NCI-H526 treated with DMSO at 0.1 percent for 48 hours (cell line): Measurements from ENCODE around the gene APOBEC3A.
"Not testable (repeated sequence)": the region's sequence is repeated elsewhere in the genome, so short reads cannot be mapped to it uniquely, and the experiment has no call there.

Experiments
- DNase-seq: peaks from one replicate; lab custom pipeline; 2025; lab: John Stamatoyannopoulos, UW

The APOBEC3A gene

DNA sequence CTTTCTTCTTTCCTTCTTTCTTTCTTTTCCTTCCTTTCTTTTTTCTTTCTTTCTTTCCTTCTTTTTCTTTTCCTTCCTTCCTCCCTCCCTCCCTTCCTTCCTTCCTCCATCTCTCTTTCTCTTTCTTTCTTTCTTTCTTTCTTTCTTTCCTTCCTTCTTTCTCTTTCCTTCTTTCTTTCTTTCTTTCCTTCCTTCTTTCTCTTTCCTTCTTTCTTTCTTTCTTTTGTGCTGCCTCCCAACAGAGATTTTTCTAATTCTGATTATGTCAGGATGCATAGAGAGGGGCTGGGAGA lies 1.2 kb downstream of the APOBEC3A start:
- not testable (repeated sequence) for DNase-seq

DNA sequence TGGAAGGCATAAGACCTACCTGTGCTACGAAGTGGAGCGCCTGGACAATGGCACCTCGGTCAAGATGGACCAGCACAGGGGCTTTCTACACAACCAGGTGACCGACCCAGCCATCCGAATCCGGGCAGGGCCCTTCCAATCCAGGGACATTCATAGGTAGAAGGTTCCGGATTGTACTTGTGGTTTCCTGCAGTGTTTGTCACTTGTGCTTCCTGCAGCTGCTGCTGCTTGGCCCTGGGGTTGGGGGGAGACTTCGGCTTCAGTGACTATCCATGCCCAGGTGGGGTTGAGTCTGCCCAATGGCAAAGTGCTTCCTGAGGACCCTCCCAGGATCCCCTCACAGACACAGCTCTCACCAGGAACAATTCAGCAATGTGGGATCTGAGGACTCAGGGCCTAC lies 2.2 kb downstream of the APOBEC3A start:
- no peak for DNase-seq

DNA sequence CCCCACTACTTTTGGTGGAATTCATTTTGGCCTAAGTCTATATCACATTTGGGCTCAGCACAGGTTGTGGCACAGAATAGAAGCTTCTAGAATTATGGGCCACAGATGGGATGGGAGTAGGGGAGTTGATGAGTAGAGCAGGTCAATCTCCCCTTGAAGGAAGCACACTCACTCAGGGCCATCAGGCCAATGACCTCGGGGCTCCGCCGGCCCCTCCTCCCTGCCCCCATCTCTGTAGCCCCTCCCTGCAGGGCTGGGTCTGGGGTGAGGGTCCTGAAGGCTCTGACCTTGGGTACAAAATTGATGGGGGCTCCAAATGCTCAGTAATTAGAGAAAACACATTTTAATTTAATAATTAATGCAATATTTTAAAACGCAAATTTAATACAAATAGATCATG lies 3.3 kb downstream of the APOBEC3A start:
- DNase-seq = not testable (repeated sequence)

DNA sequence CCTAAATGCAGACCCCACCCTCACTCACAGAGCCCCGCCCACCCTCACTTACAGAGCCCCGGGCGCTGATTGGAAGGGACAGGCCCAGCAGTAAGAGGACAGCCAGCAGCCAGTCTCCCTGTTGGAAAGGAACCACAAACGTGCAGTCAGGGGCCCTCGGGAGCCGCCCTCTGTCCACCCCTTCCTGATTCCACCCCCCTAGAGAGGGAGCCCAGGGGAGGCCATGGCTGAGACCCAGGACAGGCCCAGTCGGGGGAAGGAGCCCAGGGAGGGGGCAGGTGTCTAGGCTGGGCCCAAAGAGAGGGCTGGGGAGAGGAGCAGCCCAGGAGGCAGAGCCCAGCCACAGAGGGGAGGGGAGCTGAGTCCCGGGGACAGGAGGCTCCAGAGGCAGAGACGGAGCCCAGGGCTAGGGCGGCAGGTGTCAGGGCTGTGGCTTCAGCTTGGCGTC lies 5.9 kb downstream of the APOBEC3A start:
- not testable (repeated sequence) for DNase-seq

DNA sequence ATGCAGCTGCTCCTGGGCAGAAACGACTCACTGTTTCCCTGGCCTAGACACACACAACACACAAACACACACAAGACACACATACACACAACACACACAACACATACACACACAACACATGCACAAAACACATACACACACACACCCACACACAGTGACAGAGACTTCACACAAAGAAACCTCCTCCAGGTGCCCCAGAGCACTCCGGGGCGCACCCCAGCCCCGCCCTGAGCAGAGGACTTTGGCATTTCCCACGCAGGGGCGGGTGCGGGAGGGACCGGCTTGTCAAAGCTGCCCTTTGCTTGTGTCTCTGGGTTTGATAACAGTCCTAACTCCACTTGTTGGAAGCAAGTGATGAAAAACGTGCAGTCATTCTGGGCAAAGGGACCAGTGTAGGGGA lies 6.5 kb downstream of the APOBEC3A start:
- no peak for DNase-seq

DNA sequence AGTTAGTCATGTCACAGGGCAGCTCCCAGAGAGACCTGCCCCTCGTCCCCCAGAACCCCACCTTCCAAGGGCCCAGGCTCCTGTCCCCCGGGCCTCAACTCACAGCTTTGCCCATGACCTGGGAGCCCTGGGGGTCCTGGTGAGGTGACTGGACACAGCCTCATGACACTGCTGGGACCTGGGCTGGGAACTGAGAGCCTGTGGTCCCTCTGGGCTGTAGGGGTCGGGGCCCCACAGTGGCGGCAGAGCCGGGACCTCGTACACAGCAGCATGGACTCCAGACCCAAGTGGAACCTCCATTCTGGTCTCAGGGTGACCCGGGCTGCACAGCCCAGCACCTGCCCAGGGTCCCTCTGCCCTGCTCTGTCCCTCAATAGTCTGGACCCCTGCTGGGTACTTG lies 6.9 kb downstream of the APOBEC3A start:
- DNase-seq = no peak

DNA sequence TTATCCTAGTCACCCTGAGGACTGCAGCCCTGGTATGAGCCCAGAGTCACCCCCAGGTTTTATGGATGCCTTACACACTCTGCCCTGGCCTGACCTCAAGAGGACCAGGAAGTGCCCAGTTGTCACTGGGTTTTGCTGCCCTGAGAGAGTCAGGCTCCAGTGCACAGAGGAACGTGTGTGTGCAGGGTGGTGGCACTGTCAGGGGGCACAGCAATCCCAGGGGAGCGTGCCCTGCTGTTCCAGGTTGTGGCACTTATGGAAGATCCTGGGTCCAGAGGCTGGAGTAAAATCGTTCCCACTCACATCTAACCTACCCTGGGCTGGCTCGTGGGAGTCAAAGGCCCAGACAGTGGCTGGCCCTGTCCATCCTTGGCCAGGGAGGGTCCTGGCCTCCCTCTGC lies 7.6 kb downstream of the APOBEC3A start:
- DNase-seq = no peak

DNA sequence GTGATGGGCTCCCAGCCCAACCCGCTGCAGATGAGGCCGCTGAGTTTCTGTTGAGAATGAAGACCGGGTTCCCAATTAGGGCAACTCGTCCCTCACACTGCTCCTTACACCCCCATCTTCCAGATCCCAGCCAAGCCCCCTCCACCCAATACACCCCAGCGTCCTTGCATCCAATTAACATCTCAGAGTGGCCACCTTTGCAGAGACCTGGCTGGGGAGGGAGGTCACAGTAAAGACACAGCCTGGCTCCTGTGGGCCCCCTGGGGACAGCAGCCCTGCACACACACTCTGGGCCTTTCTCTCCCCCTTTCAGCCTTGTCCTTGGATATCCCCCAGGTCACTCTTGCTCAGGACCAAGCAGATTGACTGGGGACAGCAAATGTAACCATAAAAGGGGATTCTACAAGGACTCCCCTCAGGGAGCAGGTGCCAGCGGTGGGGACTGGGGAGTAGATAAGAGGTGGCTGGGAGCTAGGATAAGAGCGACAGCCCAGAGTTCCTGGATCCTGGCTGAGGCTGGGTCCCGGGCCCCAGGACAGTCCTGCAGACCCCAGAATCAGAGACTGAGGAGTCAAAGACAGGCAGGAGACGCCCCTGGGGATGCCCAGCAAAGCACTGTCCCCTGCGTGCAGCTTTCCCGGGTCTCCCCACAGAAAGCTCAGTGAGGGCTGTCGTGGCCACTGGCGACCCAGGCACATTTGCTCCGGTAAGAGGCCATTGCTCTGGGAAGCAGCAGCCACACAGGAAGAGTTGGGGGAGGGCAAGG lies 8.4 kb downstream of the APOBEC3A start:
- no peak for DNase-seq

DNA sequence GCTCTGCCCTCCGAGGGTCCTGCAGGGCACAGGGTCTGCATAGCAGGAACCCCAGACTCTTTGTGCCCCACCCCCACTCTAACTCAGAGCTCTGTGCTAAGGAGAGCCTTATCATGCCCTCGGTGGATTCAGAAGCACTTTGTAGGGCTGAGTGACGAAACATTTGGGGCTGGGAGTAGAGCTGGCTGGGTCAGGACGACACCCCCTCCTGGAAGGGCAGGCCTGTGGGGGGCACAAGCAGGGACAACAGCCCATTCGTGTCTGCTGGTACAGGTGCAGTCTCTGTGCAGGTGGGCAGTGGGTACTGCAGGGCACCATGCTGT lies 8.9 kb downstream of the APOBEC3A start:
- DNase-seq = no peak

DNA sequence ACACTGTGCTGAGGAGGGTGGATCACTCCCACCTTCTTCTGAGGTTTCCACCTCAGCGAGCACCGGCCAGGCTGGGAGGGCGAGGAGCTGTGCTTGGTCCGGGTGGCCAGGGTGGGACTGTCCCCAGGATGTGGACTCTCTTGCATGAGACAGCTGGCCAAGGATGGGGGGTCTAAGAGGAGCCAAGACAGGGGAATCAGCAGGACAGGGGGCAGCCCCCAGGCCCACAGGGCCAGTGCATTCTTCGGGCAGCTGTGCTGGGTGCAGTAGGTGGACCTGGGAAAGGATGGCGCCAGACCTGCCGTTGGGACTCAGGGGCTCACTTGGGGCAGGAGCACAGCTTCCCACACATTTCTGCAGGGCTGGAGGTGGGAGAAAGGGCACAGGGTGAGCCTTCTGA lies 9.5 kb downstream of the APOBEC3A start:
- no peak for DNase-seq

DNA sequence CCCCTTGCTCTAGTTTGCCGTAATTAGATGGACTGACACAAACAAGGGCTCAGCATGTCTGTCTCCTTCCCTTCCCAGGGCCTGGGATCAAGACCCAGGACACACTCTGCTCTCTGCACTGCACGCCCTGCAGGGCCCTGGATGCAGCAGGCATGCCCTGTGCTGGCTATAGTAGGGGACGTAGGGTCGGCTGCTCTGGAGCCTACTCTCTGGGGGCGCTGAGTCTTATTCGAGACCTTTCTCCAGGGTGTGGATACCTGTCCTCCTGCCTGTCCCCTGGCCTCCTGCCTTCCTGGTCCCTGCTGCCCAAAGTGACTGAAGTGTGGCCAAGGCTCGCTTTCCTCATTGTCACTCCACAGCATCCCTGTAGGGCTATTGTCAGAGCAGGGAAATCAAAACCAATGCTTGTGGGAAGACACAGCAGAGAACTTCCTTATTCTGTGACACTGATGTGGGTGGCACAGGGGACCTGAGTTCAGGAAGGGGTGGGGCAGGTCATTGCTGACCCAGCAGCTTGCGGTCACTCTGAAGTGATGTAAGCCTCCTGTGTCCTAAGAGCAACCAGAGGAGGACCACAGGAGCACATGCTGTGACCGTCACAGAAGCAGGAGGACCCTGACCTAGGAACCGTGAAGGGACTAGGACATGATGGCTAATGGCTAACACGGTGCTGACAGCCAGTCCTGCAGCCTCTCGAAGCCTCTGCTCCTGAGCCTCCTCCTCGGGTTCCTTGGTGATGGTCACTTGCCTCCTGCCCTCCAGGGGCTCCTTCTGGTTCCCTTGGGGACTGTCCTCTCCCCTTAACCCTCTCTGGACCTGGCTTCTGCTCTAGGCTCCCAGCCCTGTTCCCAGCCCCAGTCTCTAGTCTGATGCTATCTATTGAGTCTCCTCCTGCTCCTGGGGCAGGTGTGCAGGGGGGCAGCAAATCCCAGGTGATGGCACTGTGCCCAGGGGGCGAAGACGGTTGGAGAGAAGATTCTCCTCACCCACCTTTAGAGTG lies 10.3 kb downstream of the APOBEC3A start:
- DNase-seq = no peak

DNA sequence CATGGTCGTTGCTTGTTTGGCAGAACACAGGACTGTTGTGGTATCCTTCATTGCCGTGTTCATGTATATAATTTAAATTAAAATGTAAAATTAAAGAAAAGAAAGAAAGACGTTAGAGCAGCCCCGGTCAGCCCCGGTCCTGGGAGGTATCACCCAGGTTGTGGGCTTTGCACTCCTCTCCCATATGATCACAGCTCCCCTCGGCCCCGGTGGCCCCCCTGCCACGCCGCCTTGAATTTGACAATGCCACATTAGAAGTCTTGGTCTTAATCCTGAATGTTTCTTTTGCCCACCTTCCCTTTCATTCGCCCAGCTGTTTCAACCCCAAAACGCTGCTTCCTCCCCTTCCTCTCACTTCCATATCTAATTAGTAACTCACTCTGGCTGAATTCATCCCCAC lies 11.4 kb downstream of the APOBEC3A start:
- DNase-seq = no peak

DNA sequence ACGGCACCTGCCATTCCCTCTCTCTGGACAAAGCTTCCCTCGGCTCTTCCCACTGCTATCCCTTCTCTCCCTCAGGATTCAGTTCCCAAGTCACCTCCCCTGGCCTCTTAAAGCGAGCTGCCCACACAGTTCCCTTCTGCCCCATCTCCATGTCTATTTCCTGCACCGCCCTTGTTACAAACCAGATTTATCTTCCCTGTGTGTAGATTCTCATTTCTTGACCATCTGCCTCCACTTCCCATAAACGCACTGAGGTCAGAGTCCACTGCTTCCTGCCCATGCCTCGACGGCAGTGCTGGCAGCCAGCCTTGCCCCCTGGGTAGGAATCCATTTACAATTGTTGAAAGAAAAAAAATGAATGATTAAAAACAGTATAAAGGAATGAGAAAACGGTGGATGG lies 13.1 kb downstream of the APOBEC3A start:
- DNase-seq = no peak

DNA sequence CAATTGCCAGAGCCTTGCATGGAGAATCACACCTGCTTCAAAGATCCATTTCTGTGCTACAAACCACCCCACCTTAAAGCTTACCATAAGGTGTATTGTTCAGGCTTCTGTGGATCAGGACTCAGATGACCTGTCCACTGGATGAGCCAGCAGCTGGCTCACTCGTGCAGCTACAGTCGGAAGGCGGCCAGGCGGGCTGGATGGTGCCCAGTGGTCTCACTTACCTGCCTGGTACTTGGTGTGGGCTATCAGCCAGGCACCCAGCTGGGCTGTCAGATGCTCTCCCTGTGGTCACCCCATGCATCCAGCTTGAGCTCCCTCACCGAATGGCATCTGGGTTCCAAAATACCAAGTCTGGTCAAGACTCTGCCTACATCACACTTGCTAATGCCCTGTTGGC lies 13.8 kb downstream of the APOBEC3A start:
- DNase-seq = no peak

DNA sequence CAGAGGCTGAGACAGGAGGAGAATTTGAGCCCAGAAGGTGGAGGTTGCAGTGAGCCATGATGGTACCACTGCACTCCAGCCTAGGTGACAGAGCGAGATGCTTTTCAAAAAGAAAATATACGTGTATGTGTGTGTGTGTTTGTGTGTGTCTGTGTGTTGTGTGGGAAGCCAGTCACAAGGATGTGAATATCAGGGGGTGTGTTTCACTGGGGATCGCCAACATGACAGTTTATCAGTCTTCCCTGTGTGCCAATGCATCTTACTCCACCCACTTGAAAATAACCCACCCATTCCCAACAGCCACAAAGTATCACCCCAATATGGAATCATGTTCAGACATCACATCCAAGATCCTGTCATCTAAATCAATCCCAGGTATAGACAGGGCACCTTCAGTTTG lies 14.4 kb downstream of the APOBEC3A start:
- no peak for DNase-seq

DNA sequence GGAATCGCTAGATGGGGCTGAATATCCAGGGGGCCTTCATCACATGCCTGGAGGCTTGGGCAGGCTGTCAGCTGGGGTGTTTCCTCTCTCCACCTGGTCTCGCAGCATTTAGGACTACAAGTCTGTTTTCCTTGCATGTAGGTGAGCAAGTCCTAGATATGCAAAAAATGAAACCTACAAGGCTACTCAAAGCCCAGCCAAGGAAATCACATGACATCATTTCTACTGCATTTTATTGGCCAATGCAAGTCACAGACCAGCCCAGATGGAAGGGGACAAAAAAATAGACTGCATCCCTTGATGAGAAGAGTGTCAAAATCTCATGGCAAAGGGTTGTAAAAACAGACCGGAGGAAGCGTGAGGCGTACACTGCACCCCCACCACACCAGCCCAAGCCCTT lies 15.1 kb downstream of the APOBEC3A start:
- DNase-seq = no peak

DNA sequence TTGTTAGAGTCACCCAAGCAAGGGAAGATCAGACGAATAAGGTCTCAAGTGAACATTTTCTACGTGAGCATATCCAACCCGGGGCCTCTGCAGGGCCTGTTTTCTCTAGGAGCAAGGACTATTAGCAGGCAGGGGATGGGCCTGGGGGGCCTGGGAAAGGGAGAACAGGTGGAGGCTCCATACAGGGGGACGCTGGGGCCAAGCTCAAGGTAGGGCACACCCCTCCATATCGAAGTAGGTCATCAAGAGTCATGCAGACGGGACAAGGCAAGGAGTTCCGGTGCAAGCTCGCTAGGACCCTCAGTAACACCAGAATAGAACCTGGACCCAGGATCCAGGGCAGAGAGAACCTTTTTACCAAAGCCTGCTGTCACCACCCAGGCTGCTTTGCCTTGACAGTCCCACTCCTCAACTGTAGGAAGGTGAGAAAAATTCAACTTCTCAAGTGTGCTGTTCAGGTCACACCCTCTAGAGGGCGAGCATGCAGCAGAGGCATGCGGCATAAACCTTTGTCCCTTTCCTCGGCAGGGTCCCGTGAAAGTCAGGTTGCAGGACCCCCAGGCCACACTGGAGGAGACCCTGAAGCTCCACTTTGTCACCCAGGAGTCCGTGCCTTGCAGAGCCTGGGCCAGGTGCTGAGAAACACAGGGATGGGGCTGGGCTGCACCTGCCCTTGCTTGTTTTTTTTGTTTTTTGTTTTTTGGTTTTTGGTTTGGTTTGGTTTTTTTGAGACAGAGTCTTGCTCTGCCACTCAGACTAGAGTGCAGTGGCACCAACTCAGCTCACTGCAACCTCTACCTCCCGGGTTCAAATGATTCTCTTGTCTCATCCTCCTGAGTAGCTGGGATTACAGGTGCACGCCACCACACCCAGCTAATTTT lies 16.1 kb downstream of the APOBEC3A start:
- DNase-seq = no peak

DNA sequence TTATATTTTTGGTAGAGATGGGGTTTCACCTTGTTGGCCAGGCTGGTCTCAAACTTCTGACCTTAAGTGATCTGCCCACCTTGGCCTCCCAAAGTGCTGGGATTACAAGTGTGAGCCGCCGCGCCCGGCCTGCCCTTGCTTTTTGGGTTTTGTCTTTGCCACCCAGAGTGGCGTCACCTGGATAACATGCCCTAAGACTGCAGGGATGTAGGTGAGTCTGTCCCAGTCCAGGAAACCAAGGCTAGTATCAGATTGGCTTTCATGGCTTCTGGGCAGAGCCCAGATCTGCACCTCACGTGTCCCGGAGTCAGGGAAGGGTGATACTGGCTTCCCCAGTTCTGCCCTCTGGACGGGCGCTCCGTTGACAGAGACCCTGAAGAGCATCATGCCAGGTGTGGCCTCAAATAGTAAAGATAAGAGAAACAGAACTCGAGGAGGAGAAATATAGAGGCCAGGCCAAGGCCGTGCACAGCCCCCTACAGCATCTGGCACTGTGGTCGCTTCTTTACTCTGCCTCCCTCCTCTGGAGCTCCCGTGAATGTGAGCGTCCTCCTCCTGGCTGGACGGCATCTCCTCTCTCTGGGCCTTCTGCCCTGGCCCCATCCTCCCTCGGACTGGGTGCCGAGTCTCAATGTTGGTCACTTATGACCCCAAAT lies 16.9 kb downstream of the APOBEC3A start:
- no peak for DNase-seq

DNA sequence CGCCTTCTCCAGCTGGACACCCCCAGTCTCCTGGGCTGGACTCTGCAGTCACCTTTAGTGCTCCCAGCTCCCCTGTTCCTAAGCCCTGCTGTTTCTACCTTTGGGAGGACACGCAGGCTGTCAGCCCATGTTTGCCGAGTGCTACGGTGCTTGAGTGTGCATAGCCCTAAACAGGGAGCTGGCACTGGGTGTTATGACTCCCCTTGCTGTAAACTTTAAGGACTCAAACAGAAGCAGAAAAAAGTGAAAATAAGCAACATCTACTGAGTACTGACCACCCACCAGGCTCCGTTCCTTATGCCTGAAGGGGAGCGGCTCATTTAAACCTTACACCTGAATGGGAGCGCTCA lies 17.4 kb downstream of the APOBEC3A start:
- DNase-seq = no peak

DNA sequence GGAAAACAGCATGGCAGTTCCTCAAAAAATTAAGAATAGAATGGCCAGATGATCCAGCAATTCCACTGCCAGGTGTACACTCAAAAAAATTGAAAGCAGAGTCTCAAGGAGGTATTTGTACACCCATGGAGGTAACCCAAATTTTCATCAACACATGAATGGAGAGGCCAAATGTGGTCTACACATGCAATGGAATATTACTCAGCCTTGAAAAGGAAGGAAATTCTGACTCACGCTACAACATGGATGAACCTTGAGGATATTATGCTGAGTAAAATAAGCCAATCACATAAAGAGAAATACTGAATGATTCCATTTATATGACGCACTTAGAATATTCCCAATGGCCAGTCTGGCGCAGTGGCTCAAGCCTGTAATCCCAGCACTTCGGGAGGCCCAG lies 19.9 kb downstream of the APOBEC3A start:
- DNase-seq = not testable (repeated sequence)

DNA sequence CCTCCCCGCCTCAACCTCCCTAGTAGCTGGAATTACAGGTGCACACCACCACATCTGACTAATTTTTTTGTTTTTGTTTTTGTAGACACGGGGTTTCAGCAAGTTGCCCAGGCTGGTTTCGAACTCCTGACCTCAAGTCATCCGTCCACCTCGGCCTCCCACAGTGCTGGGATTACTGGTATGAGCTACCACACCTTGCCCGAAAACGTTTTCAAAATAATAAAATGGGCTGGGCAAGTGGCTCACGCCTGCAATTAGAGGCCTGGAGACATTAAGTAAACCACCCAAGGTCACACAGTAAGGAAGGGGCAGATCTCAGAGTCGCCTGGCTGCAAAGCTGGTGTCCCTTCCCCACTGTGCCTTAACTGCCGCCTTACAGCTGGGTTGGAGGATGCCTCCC lies 23.2 kb downstream of the APOBEC3A start:
- not testable (repeated sequence) for DNase-seq
